A549 (cell line): Measurements from ENCODE around the gene ALDH1L1. TPM values are rescaled to one million over a fixed set of nuclear protein-coding genes. Genes with fewer than 3 reads are reported as not detected.

Source experiments
- ATAC-seq, 2 experiments: fragments of 200-7000 bp in 1 of 2; fragments of >200 bp in 1 of 2; cut with Nextera tagmentation in 1 of 2; cut with Tn5 transposase in 1 of 2; 3 replicates each; pipeline versions ENCODE4 v1.8.0 to v1.9.1; 2018 to 2020; ENCODE audit warnings: mild to moderate bottlenecking in 1 of 2, moderate library complexity in 1 of 2
- CTCF ChIA-PET: fragments of 300-600 bp; sonication (Branson Sonifier 250); formaldehyde crosslinking; extraction: SDS; loops from one replicate; lab custom pipeline; 2021; ENCODE audit warnings: antibody characterized with exemption, inconsistent platforms; lab: Yijun Ruan, JAX
- POLR2A ChIA-PET: fragments of 350-600 bp; formaldehyde crosslinking; extraction: SDS; loops from one replicate; lab custom pipeline; 2021; ENCODE audit warnings: antibody characterized with exemption, inconsistent platforms; lab: Yijun Ruan, JAX
- DNase-seq, 2 experiments: peaks; one replicate each; pipeline versions ENCODE4 v3.0.0 to v3.0.0-alpha.2; 2011 to 2016; ENCODE audit warnings: low read depth in 1 of 2, low spot score in 1 of 2
- FAIRE-seq: peaks from 2 replicates; lab custom pipeline; 2011; peaks lifted over from hg19 to GRCh38; lab: Jason Lieb, UNC
- H3K27ac ChIP-seq, 2 experiments: fragments of >200 bp; sonication (Bioruptor Twin); formaldehyde crosslinking; 3 replicates each; pipeline ENCODE4 v1.5.1; 2016 to 2017
- H3K4me1 ChIP-seq: fragments of >200 bp; sonication (Bioruptor Twin); formaldehyde crosslinking; 3 replicates; pipeline ENCODE4 v1.6.1; 2016
- H3K4me2 ChIP-seq: fragments of >200 bp; sonication (Bioruptor Twin); formaldehyde crosslinking; 3 replicates; pipeline ENCODE4 v1.6.1; 2016
- H3K4me3 ChIP-seq: fragments of >200 bp; sonication (Bioruptor Twin); formaldehyde crosslinking; 3 replicates; pipeline ENCODE4 v1.5.1; 2016
- H3K9me3 ChIP-seq: fragments of >200 bp; sonication (Bioruptor Twin); formaldehyde crosslinking; 3 replicates; pipeline ENCODE4 v1.6.1; 2016
- ATOH8 ChIP-seq: fragments of 250-450 bp; sonication (Bioruptor Pico); IDR thresholded peaks from 2 replicates; pipeline ENCODE4 v1.5.0; 2020; ENCODE audit warnings: low read depth, mild to moderate bottlenecking, moderate library complexity
- BCL3 ChIP-seq: fragments of >200 bp; sonication (Bioruptor Twin); formaldehyde crosslinking; IDR thresholded peaks from 3 replicates; pipeline ENCODE4 v1.6.1; 2016
- CHD4 ChIP-seq: fragments of 200-600 bp; sonication (generic); IDR thresholded peaks from 2 replicates; pipeline ENCODE4 v1.6.1; 2016; ENCODE audit warnings: antibody characterized with exemption, mild to moderate bottlenecking, borderline replicate concordance
- CTCF ChIP-seq: fragments of >200 bp; sonication (Bioruptor Twin); formaldehyde crosslinking; IDR thresholded peaks from 3 replicates; pipeline ENCODE4 v1.5.1; 2016
- ESRRA ChIP-seq: fragments of 150-350 bp; IDR thresholded peaks from 2 replicates; pipeline ENCODE4 v1.6.1; 2014; ENCODE audit warnings: mild to moderate bottlenecking, low read length, borderline replicate concordance
- FOSB ChIP-seq: fragments of 250-450 bp; sonication (Bioruptor Pico); IDR thresholded peaks from 2 replicates; pipeline ENCODE4 v1.5.0; 2020; ENCODE audit warnings: mild to moderate bottlenecking, moderate library complexity
- FOXS1 ChIP-seq: fragments of 250-450 bp; sonication (Bioruptor Pico); IDR thresholded peaks from 2 replicates; pipeline ENCODE4 v1.5.0; 2020; ENCODE audit warnings: mild to moderate bottlenecking, moderate library complexity
- GATA3 ChIP-seq: IDR thresholded peaks from 2 replicates; pipeline ENCODE4 v1.6.1; 2012; ENCODE audit warnings: borderline replicate concordance
- HOXB13 ChIP-seq: fragments of 250-450 bp; sonication (Bioruptor Pico); IDR thresholded peaks from 2 replicates; pipeline ENCODE4 v1.5.0; 2020; ENCODE audit warnings: low read depth, mild to moderate bottlenecking, moderate library complexity
- JUN ChIP-seq, 2 experiments: fragments of >200 bp; sonication (Bioruptor Twin); formaldehyde crosslinking; IDR thresholded peaks; 2 replicates in 1 of 2; 3 replicates in 1 of 2; pipeline ENCODE4 v1.6.1; 2016 to 2017
- JUNB ChIP-seq: fragments of >200 bp; sonication (Bioruptor Twin); formaldehyde crosslinking; IDR thresholded peaks from 2 replicates; pipeline ENCODE4 v1.6.1; 2016
- KDM1A ChIP-seq: fragments of 200-600 bp; sonication (generic); IDR thresholded peaks from 2 replicates; pipeline ENCODE4 v1.6.1; 2016; ENCODE audit warnings: low read depth, mild to moderate bottlenecking
- KDM5A ChIP-seq: fragments of 200-600 bp; sonication (generic); IDR thresholded peaks from 2 replicates; pipeline ENCODE4 v1.6.1; 2016; ENCODE audit warnings: antibody characterized with exemption, mild to moderate bottlenecking
- MAZ ChIP-seq: fragments of 150-350 bp; IDR thresholded peaks from 2 replicates; pipeline ENCODE4 v1.6.1; 2014; ENCODE audit warnings: antibody characterized with exemption, low read depth, low read length, borderline replicate concordance
- NFE2L2 ChIP-seq: fragments of 150-350 bp; conservative IDR thresholded peaks from 2 replicates; pipeline ENCODE4 v1.6.1; 2014; ENCODE audit warnings: low read length
- NPAS2 ChIP-seq: fragments of 250-450 bp; sonication (Bioruptor Pico); IDR thresholded peaks from 2 replicates; pipeline ENCODE4 v1.8.0; 2022; ENCODE audit warnings: mild to moderate bottlenecking, moderate library complexity, borderline replicate concordance
- PBX3 ChIP-seq: IDR thresholded peaks from 2 replicates; pipeline ENCODE4 v1.6.1; 2012
- POLR2A ChIP-seq: IDR thresholded peaks from 2 replicates; pipeline ENCODE4 v1.6.1; 2012; ENCODE audit warnings: mild to moderate bottlenecking, low read length
- RARB ChIP-seq: fragments of 250-450 bp; sonication (Bioruptor Pico); IDR thresholded peaks from 2 replicates; pipeline ENCODE4 v1.8.0; 2021; ENCODE audit warnings: mild to moderate bottlenecking, moderate library complexity
- RCOR1 ChIP-seq: fragments of 150-350 bp; IDR thresholded peaks from 2 replicates; pipeline ENCODE4 v1.6.1; 2014; ENCODE audit warnings: antibody characterized with exemption, low read length, low read depth
- ZC3H11A ChIP-seq: fragments of 450-650 bp; IDR thresholded peaks from 2 replicates; pipeline ENCODE4 v1.6.1; 2014; ENCODE audit warnings: antibody characterized with exemption, mild to moderate bottlenecking
- ZFP36 ChIP-seq: fragments of 450-650 bp; IDR thresholded peaks from 2 replicates; pipeline ENCODE4 v1.6.1; 2014; ENCODE audit warnings: borderline replicate concordance; ENCODE audit not compliant: partially characterized antibody
- WGBS: methylation state at CpG from one replicate; pipeline ENCODE4 v1.1.6; 2017; ENCODE audit errors: missing lambda C conversion rate; 5-methylcytosine and 5-hydroxymethylcytosine counted together
- polyA plus RNA-seq, 4 experiments: library from polyadenylated mRNA; depleted of rRNA in 3 of 4; stranded (reverse); fragments of >200 nt; fragmentation: RNase III in 1 of 4; extraction: RNeasy Plus Mini Kit Qiagen cat#74134 plus additional on column Dnase treatment in 1 of 4; gene quantifications; 2 replicates in 3 of 4; 3 replicates in 1 of 4; pipeline ENCODE4 v1.2.3, GENCODE V29; 2011 to 2017
- small RNA-seq, 6 experiments: library from RNA; depleted of rRNA; stranded (forward); fragments of <200 nt; gene quantifications; one replicate each; pipeline ENCODE3, GENCODE V24; 2012

ALDH1L1 gene
- polyA plus RNA-seq, 2 of the 4 experiments (the other 2 are of a cell fraction), result 0.14 to 0.18 TPM

- TF ChIP-seq CTCF, result no peak
- TF ChIP-seq GATA3, result no peak
- TF ChIP-seq, all 56 proteins: peak for 0
These were observed 124.3 kb downstream of the ALDH1L1 start (continued) for GRCh38 chr3:126056088-126056487.

GRCh38 chr3:126054870-126055269 lies 125.5 kb downstream of the ALDH1L1 start:
- 90% methylated on average over 4 of the region's 5 CpGs for WGBS
- DNase-seq, result no peak
- TF ChIP-seq POLR2A, result no peak
- TF ChIP-seq ZC3H11A, result no peak
- no peak for TF ChIP-seq GATA3
- no peak for TF ChIP-seq NPAS2 (CRISPR knock-in tag)
- TF ChIP-seq RCOR1, result no peak
- no peak for TF ChIP-seq ZFP36
- TF ChIP-seq FOSB, result no peak
- TF ChIP-seq JUNB, result no peak
- no peak for TF ChIP-seq ATOH8 (CRISPR knock-in tag)
- no peak for TF ChIP-seq CHD4
- TF ChIP-seq PBX3, result no peak
- TF ChIP-seq ESRRA, result no peak
- no peak for TF ChIP-seq HOXB13 (CRISPR knock-in tag)
- no peak for TF ChIP-seq MAZ
- TF ChIP-seq JUN (IDR thresholded peaks at IDR 0.05), result no peak
- TF ChIP-seq FOXS1 (CRISPR knock-in tag), result no peak
- no peak for TF ChIP-seq KDM1A
- no peak for TF ChIP-seq BCL3
- no peak overlapping the region for H3K4me2 ChIP-seq
- no peak for ATAC-seq
- POLR2A ChIA-PET, result no interaction called here
- H3K9me3 ChIP-seq, result no peaks in the 10 kb centered on the region
- CTCF ChIA-PET, result no interaction called here
- H3K4me3 ChIP-seq, result no peak overlapping the region
- peaks cover 14% of the 10 kb centered on the region for H3K4me1 ChIP-seq
- H3K27ac ChIP-seq, result no peak overlapping the region
- FAIRE-seq, result no peak

GRCh38 chr3:126053949-126054569 lies 126.3 kb downstream of the ALDH1L1 start:
- ATAC-seq (no peak), FAIRE-seq (no peak), DNase-seq (no peak)
- no peak for TF ChIP-seq RARB (CRISPR knock-in tag)
- no peak for TF ChIP-seq KDM5A
- no peak for TF ChIP-seq JUN (IDR thresholded peaks at IDR 0.05)
- TF ChIP-seq NFE2L2, result no peak
- ChIA-PET POLR2A (no interaction called here), CTCF (interaction anchor here (1.2 kb wide), 1 partner anchor 336 kb away, joined by 3 read pairs; no protein-coding TSS in a partner anchor)
- no peaks in the 10 kb centered on the region for H3K9me3 ChIP-seq
- WGBS, result 70% methylated on average over 3 of the region's 6 CpGs
- no peak overlapping the region for H3K4me3 ChIP-seq
- H3K4me2 ChIP-seq, result no peak overlapping the region; the same call in 2 of the 3 replicates
- H3K4me1 ChIP-seq, result peaks cover 14% of the 10 kb centered on the region
- H3K27ac ChIP-seq, result no peak overlapping the region

Small RNAs within 50 kb of the gene (small RNA-seq; reads per million reads assigned to genes)
- 0 to 4.7 (median 0.04) reads per million in 6 experiments for gene RNU1-30P

Other genes with a start within 250 kb of the ALDH1L1 start
- not detected in 2 replicates for gene ROPN1B, start 211.4 kb downstream of the ALDH1L1 start, polyA plus RNA-seq (2011; rRNA removed)
- not detected in 3 replicates for gene ROPN1B, start 211.4 kb downstream of the ALDH1L1 start, polyA plus RNA-seq (2017; fragmentation: RNase III; extraction: RNeasy Plus Mini Kit Qiagen cat#74134 plus additional on column Dnase treatment)
- 24.2 and 29.6 TPM in 2 replicates for gene SLC41A3, start 96.5 kb downstream of the ALDH1L1 start, polyA plus RNA-seq (2011; rRNA removed)
- gene SLC41A3, start 96.5 kb downstream of the ALDH1L1 start, polyA plus RNA-seq (2017; fragmentation: RNase III; extraction: RNeasy Plus Mini Kit Qiagen cat#74134 plus additional on column Dnase treatment), result 17.3 to 20.0 TPM (median 18.9 TPM) in 3 replicates
- gene KLF15, start 176.8 kb upstream of the ALDH1L1 start, polyA plus RNA-seq (2011; rRNA removed), result not detected in 2 replicates
- not detected in 3 replicates for gene KLF15, start 176.8 kb upstream of the ALDH1L1 start, polyA plus RNA-seq (2017; fragmentation: RNase III; extraction: RNeasy Plus Mini Kit Qiagen cat#74134 plus additional on column Dnase treatment)
- gene CFAP100, start 214.3 kb upstream of the ALDH1L1 start, polyA plus RNA-seq (2011; rRNA removed), result not detected in 2 replicates
- not detected in 3 replicates for gene CFAP100, start 214.3 kb upstream of the ALDH1L1 start, polyA plus RNA-seq (2017; fragmentation: RNase III; extraction: RNeasy Plus Mini Kit Qiagen cat#74134 plus additional on column Dnase treatment)